IPS-18a (cell line): ENCODE results near the gene SMARCA4.
"Not testable (repeated sequence)": the region's sequence is repeated elsewhere in the genome, so short reads cannot be mapped to it uniquely, and the experiment has no call there.

ENCODE experiments used
- H3K27ac ChIP-seq: one replicate; pipeline ENCODE4 v1.5.1; 2013; ENCODE audit warnings: low read length
- H3K27me3 ChIP-seq: one replicate; pipeline ENCODE4 v1.6.1; 2013; ENCODE audit warnings: mild to moderate bottlenecking, low read length; ENCODE audit not compliant: control insufficient read depth, insufficient read depth
- H3K36me3 ChIP-seq: one replicate; pipeline ENCODE4 v1.6.1; 2013; ENCODE audit warnings: low read depth, low read length; ENCODE audit not compliant: control insufficient read depth
- H3K4me1 ChIP-seq: one replicate; pipeline ENCODE4 v1.6.1; 2013; ENCODE audit warnings: low read depth, low read length; ENCODE audit not compliant: control insufficient read depth
- H3K4me3 ChIP-seq: one replicate; pipeline ENCODE4 v1.5.1; 2013; ENCODE audit warnings: low read length
- H3K9ac ChIP-seq: one replicate; pipeline ENCODE4 v1.6.1; 2013; ENCODE audit warnings: mild to moderate bottlenecking, low read length, moderate library complexity
- H3K9me3 ChIP-seq: one replicate; pipeline ENCODE4 v1.6.1; 2013; ENCODE audit warnings: low read depth, low read length; ENCODE audit not compliant: control insufficient read depth

Gene SMARCA4

GRCh38 chr19:10986301-10987127, 25.7 kb downstream of the SMARCA4 start:
- peaks cover 71% of the 10 kb centered on the region for H3K36me3 ChIP-seq
- no peaks in the 10 kb centered on the region for H3K27me3 ChIP-seq
- H3K27ac ChIP-seq, result no peak overlapping the region
- no peaks in the 10 kb centered on the region for H3K4me1 ChIP-seq
- no peak overlapping the region for H3K4me3 ChIP-seq
- no peak overlapping the region for H3K9ac ChIP-seq
- H3K9me3 ChIP-seq, result no peaks in the 10 kb centered on the region

- H3K9ac ChIP-seq, result no peak overlapping the region
- H3K36me3 ChIP-seq, result peaks cover 74% of the 10 kb centered on the region
- no peaks in the 10 kb centered on the region for H3K27me3 ChIP-seq
- no peaks in the 10 kb centered on the region for H3K4me1 ChIP-seq
- no peaks in the 10 kb centered on the region for H3K9me3 ChIP-seq
- no peak overlapping the region for H3K4me3 ChIP-seq
- H3K27ac ChIP-seq, result no peak overlapping the region
These were observed 26.9 kb downstream of the SMARCA4 start for GRCh38 chr19:10987571-10988297.

GRCh38 chr19:10988380-10988779, 27.6 kb downstream of the SMARCA4 start:
- Histone ChIP-seq H3K9me3 (no peaks in the 10 kb centered on the region), H3K4me1 (no peaks in the 10 kb centered on the region), H3K27ac (no peak overlapping the region), H3K4me3 (no peak overlapping the region), H3K36me3 (peaks cover 79% of the 10 kb centered on the region), H3K27me3 (no peaks in the 10 kb centered on the region), H3K9ac (no peak overlapping the region)

GRCh38 chr19:10988921-10989320, 28.1 kb downstream of the SMARCA4 start:
- H3K27ac ChIP-seq, result no peak overlapping the region
- no peaks in the 10 kb centered on the region for H3K27me3 ChIP-seq
- no peaks in the 10 kb centered on the region for H3K4me1 ChIP-seq
- H3K9ac ChIP-seq, result no peak overlapping the region
- no peaks in the 10 kb centered on the region for H3K9me3 ChIP-seq
- peaks cover 80% of the 10 kb centered on the region for H3K36me3 ChIP-seq
- H3K4me3 ChIP-seq, result no peak overlapping the region

- no peaks in the 10 kb centered on the region for H3K27me3 ChIP-seq
- H3K27ac ChIP-seq, result no peak overlapping the region
- H3K4me1 ChIP-seq, result no peaks in the 10 kb centered on the region
- H3K36me3 ChIP-seq, result peaks cover 77% of the 10 kb centered on the region
- no peak overlapping the region for H3K4me3 ChIP-seq
- no peak overlapping the region for H3K9ac ChIP-seq
- no peaks in the 10 kb centered on the region for H3K9me3 ChIP-seq
These were observed 30.2 kb downstream of the SMARCA4 start for GRCh38 chr19:10991076-10991475.

- H3K36me3 ChIP-seq, result peaks cover 77% of the 10 kb centered on the region
- no peak overlapping the region for H3K9ac ChIP-seq
- H3K4me1 ChIP-seq, result no peaks in the 10 kb centered on the region
- no peaks in the 10 kb centered on the region for H3K9me3 ChIP-seq
- no peaks in the 10 kb centered on the region for H3K27me3 ChIP-seq
- no peak overlapping the region for H3K4me3 ChIP-seq
- H3K27ac ChIP-seq, result no peak overlapping the region
These were observed 30.8 kb downstream of the SMARCA4 start for GRCh38 chr19:10991521-10992081.

GRCh38 chr19:10992174-10992573, 31.3 kb downstream of the SMARCA4 start:
- H3K27ac ChIP-seq, H3K9ac ChIP-seq, H3K4me3 ChIP-seq, H3K9me3 ChIP-seq, H3K4me1 ChIP-seq, H3K27me3 ChIP-seq: not testable (repeated sequence)
- peaks cover 74% of the 10 kb centered on the region for H3K36me3 ChIP-seq

- Histone ChIP-seq H3K36me3 (peaks cover 75% of the 10 kb centered on the region), H3K9ac (no peak overlapping the region), H3K27ac (no peak overlapping the region), H3K4me3 (no peak overlapping the region), H3K4me1 (no peaks in the 10 kb centered on the region), H3K27me3 (no peaks in the 10 kb centered on the region), H3K9me3 (no peaks in the 10 kb centered on the region)
These were observed 35.2 kb downstream of the SMARCA4 start for GRCh38 chr19:10995926-10996600.

- H3K9me3 ChIP-seq, result no peaks in the 10 kb centered on the region
- H3K27me3 ChIP-seq, result no peaks in the 10 kb centered on the region
- no peak overlapping the region for H3K27ac ChIP-seq
- H3K9ac ChIP-seq, result no peak overlapping the region
- no peak overlapping the region for H3K4me3 ChIP-seq
- H3K36me3 ChIP-seq, result peaks cover 77% of the 10 kb centered on the region
- H3K4me1 ChIP-seq, result no peaks in the 10 kb centered on the region
These were observed 37.3 kb downstream of the SMARCA4 start for GRCh38 chr19:10998045-10998533.

- H3K4me1 ChIP-seq, result no peaks in the 10 kb centered on the region
- H3K4me3 ChIP-seq, result no peak overlapping the region
- no peak overlapping the region for H3K27ac ChIP-seq
- no peak overlapping the region for H3K9ac ChIP-seq
- H3K27me3 ChIP-seq, result no peaks in the 10 kb centered on the region
- H3K36me3 ChIP-seq, result peaks cover 79% of the 10 kb centered on the region
- no peaks in the 10 kb centered on the region for H3K9me3 ChIP-seq
These were observed 37.8 kb downstream of the SMARCA4 start for GRCh38 chr19:10998666-10999065.

GRCh38 chr19:11005521-11005920, 44.7 kb downstream of the SMARCA4 start:
- H3K36me3 ChIP-seq, result peaks cover 64% of the 10 kb centered on the region
- no peaks in the 10 kb centered on the region for H3K4me1 ChIP-seq
- H3K27ac ChIP-seq, result no peak overlapping the region
- H3K27me3 ChIP-seq, result no peaks in the 10 kb centered on the region
- H3K9me3 ChIP-seq, result no peaks in the 10 kb centered on the region
- no peak overlapping the region for H3K9ac ChIP-seq
- H3K4me3 ChIP-seq, result no peak overlapping the region
